GM12878 (cell line): ENCODE data around the gene MYBL2.

Source experiments
- EP300 ChIP-seq, 2 experiments: fragments of 150-350 bp in 1 of 2; IDR thresholded peaks; 2 replicates each; pipeline ENCODE4 v1.6.1; 2011 to 2012; ENCODE audit warnings: low read depth in 2 of 2, low read length in 2 of 2, borderline replicate concordance in 1 of 2, improper control_type of control experiment in 1 of 2, inconsistent platforms in 1 of 2; ENCODE audit not compliant: control insufficient read depth in 1 of 2
- HDAC2 ChIP-seq: fragments of 200-600 bp; sonication (generic); IDR thresholded peaks from 2 replicates; pipeline ENCODE4 v1.6.1; 2017
- NBN ChIP-seq: fragments of 450-650 bp; IDR thresholded peaks from 2 replicates; pipeline ENCODE4 v1.6.1; 2016
- NFYA ChIP-seq: IDR thresholded peaks from 2 replicates; pipeline ENCODE4 v1.6.1; 2011; ENCODE audit warnings: low read depth, mild to moderate bottlenecking, low read length, improper control_type of control experiment, borderline replicate concordance
- POLR2AphosphoS5 ChIP-seq: IDR thresholded peaks from 2 replicates; pipeline ENCODE4 v1.6.1; 2011; ENCODE audit warnings: mild to moderate bottlenecking, low read length, inconsistent platforms
- SMC3 ChIP-seq: IDR thresholded peaks from 2 replicates; pipeline ENCODE4 v1.6.1; 2011; ENCODE audit warnings: low read length, improper control_type of control experiment, borderline replicate concordance
- SRF ChIP-seq, 2 experiments: IDR thresholded peaks; 2 replicates each; pipeline ENCODE4 v1.6.1; 2011; ENCODE audit warnings: low read depth in 2 of 2, low read length in 2 of 2, mild to moderate bottlenecking in 1 of 2, moderate library complexity in 1 of 2
- TF ChIP-seq, protein P1 (sequence below), 3 experiments: IDR thresholded peaks in 2 of 3; conservative IDR thresholded peaks in 1 of 3; 2 replicates each; pipeline ENCODE4 v1.5.1; 2011; ENCODE audit warnings: low read depth in 3 of 3, low read length in 3 of 3, mild to moderate bottlenecking in 3 of 3, control low read depth in 2 of 3, moderate library complexity in 2 of 3, inconsistent platforms in 1 of 3, mixed read lengths in 1 of 3; ENCODE audit not compliant: control insufficient read depth in 2 of 3, insufficient read depth in 1 of 3; ENCODE audit errors: extremely low read depth in 1 of 3
- TF ChIP-seq, protein P2 (sequence below): IDR thresholded peaks from 2 replicates; pipeline ENCODE4 v1.6.1; 2012; ENCODE audit warnings: low read depth, low read length, improper control_type of control experiment
- TF ChIP-seq, protein P3 (sequence below): fragments of 450-650 bp; IDR thresholded peaks from 2 replicates; pipeline ENCODE4 v1.6.1; 2018; ENCODE audit warnings: mild to moderate bottlenecking, low read depth, moderate library complexity; ENCODE audit not compliant: partially characterized antibody

- TF ChIP-seq, protein P1, sequence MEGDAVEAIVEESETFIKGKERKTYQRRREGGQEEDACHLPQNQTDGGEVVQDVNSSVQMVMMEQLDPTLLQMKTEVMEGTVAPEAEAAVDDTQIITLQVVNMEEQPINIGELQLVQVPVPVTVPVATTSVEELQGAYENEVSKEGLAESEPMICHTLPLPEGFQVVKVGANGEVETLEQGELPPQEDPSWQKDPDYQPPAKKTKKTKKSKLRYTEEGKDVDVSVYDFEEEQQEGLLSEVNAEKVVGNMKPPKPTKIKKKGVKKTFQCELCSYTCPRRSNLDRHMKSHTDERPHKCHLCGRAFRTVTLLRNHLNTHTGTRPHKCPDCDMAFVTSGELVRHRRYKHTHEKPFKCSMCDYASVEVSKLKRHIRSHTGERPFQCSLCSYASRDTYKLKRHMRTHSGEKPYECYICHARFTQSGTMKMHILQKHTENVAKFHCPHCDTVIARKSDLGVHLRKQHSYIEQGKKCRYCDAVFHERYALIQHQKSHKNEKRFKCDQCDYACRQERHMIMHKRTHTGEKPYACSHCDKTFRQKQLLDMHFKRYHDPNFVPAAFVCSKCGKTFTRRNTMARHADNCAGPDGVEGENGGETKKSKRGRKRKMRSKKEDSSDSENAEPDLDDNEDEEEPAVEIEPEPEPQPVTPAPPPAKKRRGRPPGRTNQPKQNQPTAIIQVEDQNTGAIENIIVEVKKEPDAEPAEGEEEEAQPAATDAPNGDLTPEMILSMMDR (IDR thresholded peaks at IDR 0.05 in 2 of 3, conservative IDR thresholded peaks at IDR 0.05 in 1 of 3; ENCODE audit: control insufficient read depth in 2 of 3, extremely low read depth in 1 of 3, insufficient read depth in 1 of 3, low read depth in 3 of 3, low read length in 3 of 3) = no peak
- TF ChIP-seq SRF (IDR thresholded peaks at IDR 0.05; ENCODE audit: low read depth in 2 of 2, low read length in 2 of 2) = no peak
- TF ChIP-seq, protein P2, sequence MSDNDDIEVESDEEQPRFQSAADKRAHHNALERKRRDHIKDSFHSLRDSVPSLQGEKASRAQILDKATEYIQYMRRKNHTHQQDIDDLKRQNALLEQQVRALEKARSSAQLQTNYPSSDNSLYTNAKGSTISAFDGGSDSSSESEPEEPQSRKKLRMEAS = no peak
- no peak for TF ChIP-seq POLR2AphosphoS5
- TF ChIP-seq HDAC2 = no peak
- no peak for TF ChIP-seq SMC3
- TF ChIP-seq, protein P3, sequence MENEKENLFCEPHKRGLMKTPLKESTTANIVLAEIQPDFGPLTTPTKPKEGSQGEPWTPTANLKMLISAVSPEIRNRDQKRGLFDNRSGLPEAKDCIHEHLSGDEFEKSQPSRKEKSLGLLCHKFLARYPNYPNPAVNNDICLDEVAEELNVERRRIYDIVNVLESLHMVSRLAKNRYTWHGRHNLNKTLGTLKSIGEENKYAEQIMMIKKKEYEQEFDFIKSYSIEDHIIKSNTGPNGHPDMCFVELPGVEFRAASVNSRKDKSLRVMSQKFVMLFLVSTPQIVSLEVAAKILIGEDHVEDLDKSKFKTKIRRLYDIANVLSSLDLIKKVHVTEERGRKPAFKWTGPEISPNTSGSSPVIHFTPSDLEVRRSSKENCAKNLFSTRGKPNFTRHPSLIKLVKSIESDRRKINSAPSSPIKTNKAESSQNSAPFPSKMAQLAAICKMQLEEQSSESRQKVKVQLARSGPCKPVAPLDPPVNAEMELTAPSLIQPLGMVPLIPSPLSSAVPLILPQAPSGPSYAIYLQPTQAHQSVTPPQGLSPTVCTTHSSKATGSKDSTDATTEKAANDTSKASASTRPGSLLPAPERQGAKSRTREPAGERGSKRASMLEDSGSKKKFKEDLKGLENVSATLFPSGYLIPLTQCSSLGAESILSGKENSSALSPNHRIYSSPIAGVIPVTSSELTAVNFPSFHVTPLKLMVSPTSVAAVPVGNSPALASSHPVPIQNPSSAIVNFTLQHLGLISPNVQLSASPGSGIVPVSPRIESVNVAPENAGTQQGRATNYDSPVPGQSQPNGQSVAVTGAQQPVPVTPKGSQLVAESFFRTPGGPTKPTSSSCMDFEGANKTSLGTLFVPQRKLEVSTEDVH = no peak
- TF ChIP-seq NFYA = no peak
- no peak for TF ChIP-seq EP300 (IDR thresholded peaks at IDR 0.05; ENCODE audit: borderline replicate concordance in 1 of 2, control insufficient read depth in 1 of 2, low read depth in 2 of 2, low read length in 2 of 2)
- no peak for TF ChIP-seq NBN
These were observed 60.0 kb downstream of the MYBL2 start, which contains the start of gene GTSF1L for GRCh38 chr20:43726811-43727338.
